ENCODE measurements around the gene MS4A4A.
"Not testable (repeated sequence)": the region's sequence is repeated elsewhere in the genome, so short reads cannot be mapped to it uniquely, and the experiment has no call there.

Gene MS4A4A

GRCh38 chr11:60280412-60280811 lies at the start of gene MS4A4A:
TSS of gene MS4A4A (plus strand) at chr11:60280666. CDS start at chr11:60280676, 10 bp downstream.
- DNase-seq, result peak; percentile 7 to 59

DNA sequence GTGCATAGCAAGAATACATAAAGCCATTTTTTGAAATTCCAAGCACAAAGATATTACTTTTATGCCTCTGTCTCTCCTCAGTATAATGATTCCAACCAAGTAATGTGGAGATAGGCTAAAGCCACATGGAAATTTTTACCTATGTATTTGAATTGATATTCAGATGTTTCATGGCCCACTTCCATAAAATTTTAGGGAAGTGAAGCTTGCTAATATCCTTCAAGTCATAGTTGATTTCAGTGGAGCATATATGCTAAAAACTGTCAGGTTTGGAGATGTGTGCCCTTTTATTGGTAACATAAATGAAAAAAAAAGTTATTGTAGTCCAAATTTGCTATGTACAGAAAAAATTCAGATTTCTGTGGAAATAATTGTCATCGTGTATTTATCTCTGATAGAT lies 49.8 kb upstream of the MS4A4A start:
- no peak for DNase-seq

GRCh38 chr11:60235321-60235720 lies 45.1 kb upstream of the MS4A4A start:
- no peak for DNase-seq

DNA sequence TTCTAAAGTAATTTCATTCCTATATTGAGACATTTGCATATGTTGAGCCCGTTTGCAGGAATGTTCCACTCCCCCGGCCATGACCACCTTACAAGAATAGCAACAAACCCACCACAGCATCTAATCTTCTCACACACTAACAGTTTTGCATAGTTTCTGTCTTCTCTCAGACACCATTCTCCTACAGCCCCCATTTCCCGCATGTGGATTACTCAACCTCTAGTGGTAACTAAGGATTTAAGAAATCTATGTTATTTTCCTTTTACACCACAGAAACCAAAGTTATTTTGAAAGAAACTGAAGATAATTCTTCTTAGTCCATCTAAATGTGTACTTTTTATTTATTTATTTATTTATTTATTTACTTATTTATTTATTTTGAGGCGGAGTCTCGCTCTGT lies 39.8 kb upstream of the MS4A4A start:
- no peak for DNase-seq

DNA sequence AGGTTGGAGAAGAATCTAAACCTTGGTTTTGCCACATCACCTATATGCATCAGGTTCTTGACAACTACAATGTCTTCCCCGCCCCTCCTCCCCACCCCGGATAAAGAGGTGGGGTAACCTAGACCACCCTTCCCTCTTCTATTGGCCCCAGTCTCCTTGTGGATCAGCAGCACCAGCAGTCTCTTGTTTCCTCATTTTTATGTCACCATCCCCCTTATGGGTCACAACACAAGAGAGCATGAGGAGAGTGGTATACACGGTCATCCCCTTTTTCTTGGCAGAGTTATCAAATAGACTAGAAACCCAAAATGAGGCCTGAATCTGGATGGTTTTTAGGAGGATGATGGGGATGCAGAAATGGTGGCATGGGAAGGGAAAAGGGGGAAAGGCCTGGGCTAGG lies 38.7 kb upstream of the MS4A4A start:
- DNase-seq, result no peak

GRCh38 chr11:60242740-60243239 lies 37.7 kb upstream of the MS4A4A start, which contains the start of gene MS4A4E:
TSS of gene MS4A4E (minus strand) at chr11:60243137. CDS start at chr11:60230055, 13,082 bp downstream.
- no peak for DNase-seq

- DNase-seq, result peak; percentile 17 to 51
These were observed 28.8 kb upstream of the MS4A4A start for GRCh38 chr11:60251485-60252212.

DNA sequence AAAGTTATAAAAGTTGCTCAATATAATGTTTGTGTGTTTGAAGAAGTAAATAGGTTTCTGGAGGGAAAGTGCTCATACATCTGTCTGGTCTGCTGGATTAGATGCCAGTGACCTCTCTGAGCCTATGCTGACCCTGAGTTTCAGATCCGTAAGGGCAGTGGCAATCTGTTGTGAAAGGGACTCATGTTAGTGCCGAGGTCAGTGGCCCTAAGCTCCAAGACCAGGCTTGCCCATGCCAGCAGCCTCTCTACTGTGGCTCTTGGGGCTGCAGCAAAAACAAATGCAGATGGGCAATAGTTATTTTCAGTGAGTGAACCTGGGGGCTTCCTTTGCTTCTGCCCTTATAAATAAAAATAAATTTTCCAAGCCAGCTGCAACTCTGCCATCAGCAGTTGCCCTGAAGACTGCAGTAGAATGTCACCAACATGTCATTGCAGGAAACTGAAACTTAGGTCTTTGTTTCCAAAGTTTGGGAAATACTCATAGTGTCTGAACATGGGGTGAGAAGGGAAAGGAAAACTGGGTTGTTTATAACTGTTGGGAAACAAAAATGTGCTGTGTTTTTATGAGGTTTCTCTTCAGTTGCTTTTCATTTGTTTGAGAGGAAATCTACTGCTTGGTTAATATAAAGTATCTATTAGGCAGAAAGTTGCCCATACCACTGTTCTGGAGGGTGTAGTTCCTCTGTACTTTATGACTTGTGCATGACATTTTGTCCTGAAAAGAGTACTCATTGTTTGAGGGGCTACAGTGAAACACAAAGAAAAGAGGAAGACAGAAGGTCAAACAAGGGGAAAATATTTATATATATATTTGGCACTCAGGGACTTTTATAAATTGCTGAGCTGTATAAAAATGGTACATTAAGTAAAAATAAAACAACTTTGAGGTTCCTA lies 28.0 kb upstream of the MS4A4A start:
- DNase-seq, result no peak

DNA sequence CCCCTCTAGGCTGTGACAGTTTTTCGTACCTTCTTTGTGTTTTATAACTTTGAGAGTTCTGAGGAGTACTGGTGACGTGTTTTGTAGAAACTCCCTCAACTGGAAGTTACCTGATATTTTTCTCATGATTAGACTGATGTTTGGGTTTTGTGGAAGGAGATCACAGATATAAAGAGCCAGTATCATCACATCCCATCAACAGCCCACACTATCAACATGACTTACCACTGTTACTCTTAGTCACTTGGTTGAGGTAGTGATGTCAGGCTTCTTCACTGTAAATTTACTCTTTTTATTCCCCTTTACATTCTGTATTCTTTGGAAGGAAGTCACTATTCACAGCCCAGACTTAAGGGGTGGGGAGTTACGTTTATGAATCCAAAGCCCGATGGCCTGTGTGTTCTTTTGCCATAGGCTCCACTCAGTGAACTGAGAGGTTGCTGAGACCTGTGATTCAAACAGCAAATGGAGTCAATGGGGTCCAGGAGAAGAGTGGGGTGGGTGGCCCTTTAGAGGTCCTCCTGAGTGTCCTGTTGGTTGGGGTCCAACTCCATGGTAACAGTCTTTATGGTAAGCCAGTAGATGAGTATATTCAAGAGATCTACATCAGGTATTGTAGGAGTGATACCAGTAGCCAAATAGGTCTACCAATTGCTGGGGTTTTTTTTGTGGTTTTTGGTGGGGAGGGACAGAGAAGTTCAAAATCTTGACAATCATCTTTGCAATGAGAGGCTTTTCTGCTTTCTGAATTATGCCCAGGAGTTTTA lies 22.3 kb upstream of the MS4A4A start:
- no peak for DNase-seq

- DNase-seq, result no peak
These were observed 19.5 kb upstream of the MS4A4A start for GRCh38 chr11:60261014-60261413.

DNA sequence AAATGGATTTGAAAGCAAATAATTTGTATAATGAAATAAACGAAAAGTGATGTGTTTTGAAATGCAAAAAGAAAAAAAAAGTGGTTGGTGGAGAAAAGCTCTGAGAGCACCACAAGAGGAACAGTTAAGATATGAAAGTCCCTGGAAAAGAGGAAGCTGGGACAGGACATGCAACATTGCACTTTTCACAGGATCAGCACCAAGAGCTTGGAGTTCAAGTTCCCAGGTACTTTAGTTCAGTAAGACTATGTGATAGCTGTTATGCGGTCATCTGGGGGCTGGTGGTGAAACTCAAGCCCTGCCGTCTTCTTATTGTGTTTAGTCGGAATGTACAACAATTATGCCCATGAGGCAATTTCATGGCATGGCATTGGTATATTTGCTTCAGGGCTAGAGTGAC lies 17.1 kb upstream of the MS4A4A start:
- DNase-seq, result no peak

GRCh38 chr11:60264644-60265043 lies 15.8 kb upstream of the MS4A4A start:
- DNase-seq, result no peak

DNA sequence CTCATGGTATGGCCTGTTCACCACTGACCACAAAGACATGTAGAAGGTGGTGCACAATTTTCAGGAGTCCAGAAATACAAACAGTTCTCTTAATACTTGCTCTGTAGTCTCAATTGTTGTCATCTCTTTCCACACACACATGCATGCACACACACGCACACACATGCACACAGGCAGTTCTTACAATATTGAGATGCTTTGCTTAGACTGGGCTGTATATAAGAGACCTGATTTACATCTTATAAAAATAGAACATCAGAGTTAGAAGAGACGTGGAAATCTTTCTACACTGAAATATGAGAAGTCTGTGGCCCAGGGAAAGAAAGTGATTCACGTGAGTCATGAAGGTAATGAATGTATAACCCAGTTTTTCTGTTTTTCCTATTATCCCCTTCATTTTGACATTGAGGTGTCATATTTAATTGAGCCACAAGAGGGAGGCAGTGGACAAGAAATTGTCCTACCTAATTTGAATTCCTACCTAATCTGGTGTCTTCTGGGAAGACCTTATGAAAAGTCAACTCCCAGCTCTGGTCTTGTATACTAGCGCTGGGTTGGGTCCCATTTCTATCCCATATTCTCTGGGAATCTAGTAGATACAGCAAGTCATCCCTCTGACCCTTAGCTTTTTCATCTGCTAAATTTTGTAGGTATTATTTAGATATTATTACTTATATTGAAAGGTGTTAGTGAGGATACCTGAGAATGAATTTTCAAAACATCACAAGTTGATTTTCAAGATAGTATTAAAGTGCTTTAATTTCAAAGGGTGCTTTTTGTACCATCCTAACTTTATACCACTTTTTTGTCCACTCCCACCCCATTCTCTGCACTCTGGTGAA lies 14.9 kb upstream of the MS4A4A start:
- peak in 1 of 2 donors; percentile 27 for DNase-seq

DNA sequence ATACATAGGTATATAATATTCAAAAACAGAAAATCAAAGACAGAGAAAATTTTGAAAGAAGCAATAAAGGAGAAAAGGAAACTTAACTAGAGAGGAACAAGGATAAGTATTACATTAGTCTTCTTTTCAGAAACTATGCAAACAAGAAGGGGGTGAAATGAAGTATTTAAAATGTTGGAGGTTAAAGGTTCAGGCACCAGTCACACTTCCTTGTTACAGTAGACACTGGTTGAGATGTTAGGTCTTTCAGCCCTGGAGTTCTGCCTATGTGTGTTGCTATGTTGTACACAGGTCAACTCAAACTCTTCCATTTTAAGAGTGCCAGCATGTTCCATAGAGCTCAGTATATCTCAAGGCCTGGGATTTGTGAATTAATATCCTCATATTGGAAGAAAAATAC lies 6.0 kb upstream of the MS4A4A start:
- no peak for DNase-seq

- DNase-seq, result no peak
These were observed 1.0 kb downstream of the MS4A4A start for GRCh38 chr11:60281485-60281884.

GRCh38 chr11:60282286-60282685 lies 1.8 kb downstream of the MS4A4A start:
- DNase-seq, result peak in 1 of 2 donors; percentile 35

- DNase-seq, result not testable (repeated sequence)
These were observed 5.1 kb downstream of the MS4A4A start for GRCh38 chr11:60285411-60286126.

DNA sequence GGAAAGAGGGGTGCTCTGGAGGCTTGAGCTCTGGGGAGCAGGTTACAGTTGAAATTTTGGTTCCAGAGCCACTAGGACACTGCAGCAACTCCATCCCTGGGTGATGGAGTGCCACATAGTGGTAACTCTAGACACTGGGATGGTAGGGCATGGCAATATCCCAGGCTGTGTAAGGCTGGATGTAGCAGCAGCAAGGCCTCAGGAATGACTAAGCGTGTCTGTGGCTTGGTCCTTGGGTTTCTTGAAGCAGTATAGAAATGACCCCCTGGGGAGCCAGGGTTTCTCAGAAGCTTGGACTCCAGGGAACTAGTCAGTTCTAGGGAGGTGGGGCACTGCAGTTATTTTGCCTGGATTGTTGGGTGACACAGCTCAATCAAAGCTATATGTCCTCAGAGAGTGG lies 8.1 kb downstream of the MS4A4A start:
- DNase-seq, result no peak

- DNase-seq, result no peak
These were observed 11.7 kb downstream of the MS4A4A start for GRCh38 chr11:60292145-60292544.

DNA sequence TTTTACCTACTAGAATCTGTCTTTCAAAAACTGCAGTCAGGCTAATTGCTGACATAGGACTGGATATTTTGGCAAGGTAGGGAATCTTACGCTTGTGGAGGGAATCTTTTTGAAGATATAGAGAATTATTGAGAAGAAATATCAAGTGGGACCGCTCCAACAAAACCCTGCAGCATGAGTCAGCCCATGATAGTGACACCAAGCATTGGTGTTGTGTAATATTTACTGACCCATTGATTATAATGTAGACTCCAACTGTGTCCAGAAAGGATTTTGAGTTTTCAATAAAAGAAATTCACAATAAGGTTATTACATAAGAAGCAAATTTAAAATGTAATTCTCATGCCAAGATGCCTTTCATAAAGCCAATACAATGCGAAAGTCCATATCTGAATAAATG lies 20.7 kb downstream of the MS4A4A start:
- no peak for DNase-seq

DNA sequence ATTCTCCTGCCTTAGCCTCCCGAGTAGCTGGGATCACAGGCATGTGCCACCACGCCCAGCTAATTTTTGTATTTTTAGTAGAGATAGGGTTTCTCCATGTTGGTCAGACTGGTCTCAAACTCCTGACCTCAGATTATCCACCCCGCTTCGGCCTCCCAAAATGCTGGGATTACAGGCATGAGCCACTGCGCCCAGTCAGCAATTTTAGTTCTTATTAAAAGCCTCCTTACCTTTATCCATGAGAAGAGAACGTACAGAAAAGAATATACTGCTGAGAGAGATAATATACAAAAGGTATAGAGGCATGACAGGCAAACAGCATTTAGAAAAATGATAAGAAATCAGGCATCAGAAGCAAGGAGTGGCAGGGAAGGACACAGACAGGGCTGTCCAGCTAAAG lies 21.4 kb downstream of the MS4A4A start:
- DNase-seq, result not testable (repeated sequence)
